ENCODE data around the gene VWCE.

Gene VWCE

GRCh38 chr11:61280883-61281580, 14.1 kb downstream of the VWCE start:
- no peak for DNase-seq (ENCODE audit: low read depth, low spot score)

DNA sequence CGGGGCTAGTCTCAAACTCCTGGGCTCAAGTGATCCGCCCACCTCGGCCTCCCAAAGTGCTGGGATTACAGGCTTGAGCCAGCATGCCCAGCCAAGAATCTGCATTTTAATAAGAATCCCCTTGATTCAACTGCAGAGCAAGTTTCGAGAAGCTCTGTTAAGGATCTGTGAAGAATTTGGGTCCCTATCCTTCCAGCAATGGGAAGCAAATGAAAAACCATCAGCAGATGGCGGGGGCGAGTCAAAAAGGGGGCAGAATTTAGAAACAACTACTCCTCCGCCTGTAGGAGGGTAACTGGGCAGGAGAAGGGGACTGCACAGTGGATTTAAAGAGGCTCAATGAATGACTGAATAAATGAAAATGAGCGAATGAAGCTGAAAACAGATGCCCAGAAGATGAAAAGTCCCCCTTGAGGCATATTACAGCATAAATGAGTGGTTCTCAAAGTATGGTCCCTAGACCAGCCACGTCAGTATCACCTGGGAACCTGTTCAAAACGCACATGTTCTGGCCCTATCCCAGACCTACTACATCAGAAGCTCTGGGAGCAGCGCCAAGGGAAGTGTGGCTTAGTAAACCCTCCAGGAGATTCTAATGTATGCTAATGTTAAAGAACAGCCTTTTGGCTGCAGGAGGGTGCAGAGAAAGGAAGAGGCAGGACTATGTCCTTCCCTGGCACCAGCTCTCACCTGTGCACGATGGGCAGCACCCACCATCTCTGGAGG, 15.0 kb downstream of the VWCE start:
- DNase-seq (ENCODE audit: low read depth, low spot score) = no peak

DNA sequence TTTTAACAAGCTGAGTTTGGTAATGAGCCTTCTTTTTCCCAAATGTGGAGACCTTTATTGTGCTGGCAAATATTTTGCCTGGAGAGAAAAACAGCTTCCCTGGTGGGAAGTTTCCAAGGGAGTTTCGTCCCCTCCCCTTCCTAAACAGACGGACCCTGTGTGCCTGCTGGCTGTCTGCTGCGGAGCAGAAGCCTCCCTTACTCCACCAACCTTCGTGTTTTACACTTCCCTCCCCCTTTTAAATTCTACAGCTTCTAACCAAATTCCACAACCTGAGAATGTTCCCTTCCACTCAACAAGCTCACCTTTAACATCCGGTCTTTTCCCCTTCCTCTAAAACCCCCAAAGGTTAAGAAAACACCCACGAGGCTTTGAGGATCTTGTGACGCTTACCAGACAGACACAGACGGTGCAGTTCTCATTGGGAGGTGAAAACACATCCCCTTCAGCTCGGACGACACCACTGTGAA, 17.1 kb downstream of the VWCE start:
- no peak for DNase-seq (ENCODE audit: low read depth, low spot score)

- DNase-seq (ENCODE audit: low read depth, low spot score) = no peak
Observed at GRCh38 chr11:61277186-61278000, 17.7 kb downstream of the VWCE start.

- DNase-seq (ENCODE audit: low read depth, low spot score) = no peak
Observed at GRCh38 chr11:61275191-61275590, 19.9 kb downstream of the VWCE start.

DNA sequence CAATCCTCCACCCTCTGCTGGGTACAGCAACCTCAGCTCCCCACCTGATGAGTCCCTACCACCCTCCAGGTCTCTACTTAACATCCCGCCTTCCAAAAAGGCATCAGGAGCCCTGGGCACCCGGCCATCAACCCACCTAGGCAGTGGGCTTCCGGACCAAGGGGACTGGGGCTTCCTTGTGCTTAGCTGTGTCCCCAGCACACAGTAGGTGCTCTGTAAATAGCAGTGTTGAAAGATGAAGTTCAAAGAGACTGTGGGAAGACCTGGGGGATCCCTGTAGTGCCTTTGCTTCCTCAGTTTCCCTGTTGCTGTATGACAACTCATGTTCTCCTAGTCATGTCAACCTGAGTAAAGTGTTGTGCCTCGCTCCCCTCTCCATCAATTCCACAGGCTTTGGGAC, 21.0 kb downstream of the VWCE start:
- no peak for DNase-seq (ENCODE audit: low read depth, low spot score)

- DNase-seq (ENCODE audit: low read depth, low spot score) = no peak
Observed at GRCh38 chr11:61273178-61274078, 21.7 kb downstream of the VWCE start.

- no peak for DNase-seq (ENCODE audit: low read depth, low spot score)
Observed at GRCh38 chr11:61272731-61273130, 22.4 kb downstream of the VWCE start.

GRCh38 chr11:61270354-61271076, 24.6 kb downstream of the VWCE start:
- no peak for DNase-seq (ENCODE audit: low read depth, low spot score)

GRCh38 chr11:61268588-61269250, 26.4 kb downstream of the VWCE start:
- DNase-seq (ENCODE audit: low read depth, low spot score) = no peak

GRCh38 chr11:61267437-61267841, 27.7 kb downstream of the VWCE start:
- no peak for DNase-seq (ENCODE audit: low read depth, low spot score)

- no peak for DNase-seq (ENCODE audit: low read depth, low spot score)
Observed at GRCh38 chr11:61266602-61267001, 28.5 kb downstream of the VWCE start.

DNA sequence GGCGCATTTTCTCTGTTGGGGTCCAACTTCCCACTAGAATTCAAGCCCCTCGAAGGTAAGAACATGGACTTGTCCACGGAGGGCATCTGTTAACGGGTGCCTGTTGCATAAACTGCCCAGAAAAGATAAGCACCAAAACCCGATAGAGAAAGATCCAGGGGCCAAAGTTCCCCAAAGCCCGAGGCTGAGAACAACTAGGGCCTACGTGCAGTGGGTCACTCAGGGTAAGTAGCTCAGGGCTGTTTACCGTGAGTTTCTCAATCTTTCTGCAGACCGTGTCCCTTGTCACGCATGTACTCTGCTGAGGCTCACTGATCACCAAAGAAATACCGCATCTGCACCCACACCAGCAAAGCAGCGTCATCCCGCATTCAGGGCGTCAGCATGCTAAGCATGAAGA, 29.8 kb downstream of the VWCE start:
- DNase-seq (ENCODE audit: low read depth, low spot score) = no peak

DNA sequence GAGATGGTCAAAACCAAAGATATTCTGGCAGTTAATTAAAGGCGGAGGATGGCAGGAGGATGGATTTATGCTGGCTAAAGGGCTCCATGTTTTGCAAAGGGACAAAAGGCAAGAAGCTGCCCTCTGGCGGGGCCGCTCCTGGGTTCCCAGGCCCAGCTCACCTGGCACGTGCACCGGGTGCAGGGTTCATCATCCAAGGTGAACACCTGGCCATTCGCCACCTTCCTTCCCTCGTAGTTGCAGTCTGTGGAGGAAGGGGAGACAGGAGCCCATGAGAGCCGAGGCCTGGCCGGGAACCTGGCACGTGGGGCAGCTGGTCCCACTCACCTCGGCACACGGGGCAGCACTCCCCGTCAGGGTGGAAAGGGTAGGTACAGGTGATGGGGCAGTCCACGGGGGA, 30.3 kb downstream of the VWCE start:
- DNase-seq (ENCODE audit: low read depth, low spot score) = no peak

- no peak for DNase-seq (ENCODE audit: low read depth, low spot score)
Observed at GRCh38 chr11:61264371-61264770, 30.7 kb downstream of the VWCE start.

- DNase-seq (ENCODE audit: low read depth, low spot score) = no peak
Observed at GRCh38 chr11:61259363-61259762, 35.8 kb downstream of the VWCE start.

- DNase-seq (ENCODE audit: low read depth, low spot score) = no peak
Observed at GRCh38 chr11:61258546-61258945, 36.6 kb downstream of the VWCE start.

GRCh38 chr11:61256710-61257482, 38.2 kb downstream of the VWCE start:
- no peak for DNase-seq (ENCODE audit: low read depth, low spot score)

- DNase-seq (ENCODE audit: low read depth, low spot score) = no peak
Observed at GRCh38 chr11:61254403-61255025, 40.6 kb downstream of the VWCE start.

Data from smooth muscle cell of the brain vasculature (primary cell).